NT2/D1 (cell line): ENCODE measurements around the gene ACSF2.

ENCODE experiments used
- SUZ12 ChIP-seq: IDR thresholded peaks from 2 replicates; pipeline ENCODE4 v1.6.1; 2011; ENCODE audit not compliant: insufficient read length, insufficient read depth; ENCODE audit errors: extremely low read depth
- YY1 ChIP-seq: IDR thresholded peaks from 2 replicates; pipeline ENCODE4 v1.6.1; 2011; ENCODE audit not compliant: insufficient read length, insufficient read depth
- ZNF274 ChIP-seq: IDR thresholded peaks from 2 replicates; pipeline ENCODE4 v1.6.1; 2011; ENCODE audit warnings: mild to moderate bottlenecking, low read depth, low read length

DNA sequence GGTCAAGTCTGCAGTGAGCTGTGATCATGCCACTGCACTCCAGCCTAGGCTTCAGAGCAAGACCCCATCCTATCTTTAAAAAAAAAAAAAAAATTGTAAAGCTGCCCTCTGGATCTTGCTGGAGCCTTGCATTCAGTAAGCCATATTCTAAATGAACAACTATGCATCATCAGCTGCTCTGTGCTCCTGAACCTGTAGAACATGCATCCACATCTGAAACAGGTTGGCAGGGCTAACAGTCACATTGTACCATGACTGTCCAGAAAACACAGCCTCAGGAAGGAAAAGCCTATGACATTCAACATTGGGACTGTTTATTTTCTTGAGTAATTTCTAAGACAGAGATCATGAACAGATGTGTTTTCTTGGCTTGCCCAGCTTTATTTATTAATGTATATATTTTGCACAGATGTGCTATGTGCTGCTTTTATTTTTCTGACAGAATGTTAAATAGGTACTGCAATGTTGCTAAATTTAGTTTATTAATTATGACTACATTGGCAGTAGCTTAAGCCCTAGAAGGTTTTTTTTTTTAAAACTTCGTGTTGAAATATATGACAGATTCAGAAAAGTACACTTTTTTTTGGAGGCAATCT is 19.8 kb downstream of the ACSF2 start:
- TF ChIP-seq YY1 (no peak), ZNF274 (no peak), SUZ12 (no peak)
